Measurements from ENCODE around the gene ZNF689. TPM values are rescaled to one million over a fixed set of nuclear protein-coding genes. Genes with fewer than 3 reads are reported as not detected.

ZNF689 gene
- total RNA-seq, 1 experiment from 2014 or later: 10.3 TPM

GRCh38 chr16:30650369-30651123 is 40.4 kb upstream of the ZNF689 start, which contains the start of gene PRR14 (continued):
- no peak for TF ChIP-seq ZBTB33 (IDR thresholded peaks at IDR 0.05; ENCODE audit: extremely low read depth, insufficient replicate concordance, low read length)

- H3K9ac ChIP-seq (ENCODE audit: low read length): peak overlapping the region; percentile 96; the same call in 1 of the 2 replicates
- CTCF ChIA-PET: interaction anchor here (0.5 to 1.5 kb wide), 10 partner anchors 9 to 485 kb away, joined by 3 to 6 read pairs (median 4); partner anchors contain the start of genes DCTPP1, ZNF48 and ZNF771
- no peaks in the 10 kb centered on the region for H3K9me2 ChIP-seq (ENCODE audit: insufficient read depth)
- ATAC-seq (no peak), DNase-seq (ENCODE audit: low read depth, low spot score) (no peak)
- POLR2A ChIA-PET: interaction anchor here (0.6 to 1.5 kb wide), 8 partner anchors 16 to 888 kb away, joined by 3 to 12 read pairs (median 4); partner anchors contain the start of gene DCTPP1
- no peaks in the 10 kb centered on the region for H3K27me3 ChIP-seq (ENCODE audit: insufficient read depth, low read length)
- peak overlapping the region; percentile 88 for H3K27ac ChIP-seq (ENCODE audit: low read depth, low read length)
- TF ChIP-seq REST (IDR thresholded peaks at IDR 0.05; ENCODE audit: low read depth): no peak
- no peak for TF ChIP-seq RAD21 (IDR thresholded peaks at IDR 0.05; ENCODE audit: low read depth)
- no peak for TF ChIP-seq ZFX (IDR thresholded peaks at IDR 0.05)
- TF ChIP-seq EGR1 (IDR thresholded peaks at IDR 0.05; ENCODE audit: low read depth): no peak
- no peak overlapping the region for H2AFZ ChIP-seq (ENCODE audit: low read depth, low read length, poor library complexity, severe bottlenecking)
- intact Hi-C loops (cut with micrococcal nuclease): loop anchor here (2.0 kb wide), 1 partner anchor 273 kb away; the partner anchor contains the start of gene FBXL19
- TSS peak; percentile 83 for BruUV-seq (replicated peaks)
- H3K4me1 ChIP-seq (ENCODE audit: control insufficient read depth in 1 of 2, insufficient read depth in 2 of 2, low read length in 2 of 2): peaks cover 7 to 16% of the 10 kb centered on the region in 2 experiments; a peak in 3 of 4 replicates
- peaks cover 15% of the 10 kb centered on the region; the same call in 1 of the 2 replicates for H3K79me2 ChIP-seq (ENCODE audit: insufficient read depth, low read length)
- peak overlapping the region; percentile 95 for H3K4me2 ChIP-seq (ENCODE audit: low read length)
- H4K20me1 ChIP-seq (ENCODE audit: insufficient read depth): no peaks in the 10 kb centered on the region
- H3K4me3 ChIP-seq (replicated peaks in 1 of 2; ENCODE audit: low read depth in 1 of 2, low read length in 2 of 2): peak overlapping the region; percentile 22 to 97; a peak in 3 of 4 replicates
- RAD21 ChIA-PET (ENCODE audit: low non-redundant PET in 1 of 2, low total read pairs in 2 of 2, uncharacterized antibody in 2 of 2, unreplicated experiment in 2 of 2): interaction anchor here in 1 of 2 experiments (0.9 kb wide), 1 partner anchor 220 kb away, joined by 3 read pairs; the partner anchor contains the start of gene DCTPP1
- peaks cover 3 to 15% of the 10 kb centered on the region in 2 experiments; a peak in 3 of 4 replicates for H3K36me3 ChIP-seq (ENCODE audit: control insufficient read depth in 1 of 2, insufficient read depth in 2 of 2, low read length in 2 of 2)
- no peaks in the 10 kb centered on the region for H3K9me3 ChIP-seq (ENCODE audit: control insufficient read depth in 1 of 2, insufficient read depth in 1 of 2, low read depth in 1 of 2, low read length in 2 of 2)
Measured at GRCh38 chr16:30649725-30650368, 39.7 kb upstream of the ZNF689 start.
